Fibroblast of lung (primary cell): ENCODE data around the gene XAB2. TPM values are rescaled to one million over a fixed set of nuclear protein-coding genes. Genes with fewer than 3 reads are reported as not detected.

Source experiments
- DNase-seq, 2 donors: peaks; one replicate each; pipeline versions ENCODE4 v3.0.0 to v3.0.0-alpha.2; 2010; ENCODE audit warnings: low read depth in 2 of 2
- H2AFZ ChIP-seq: 2 replicates; pipeline ENCODE4 v1.5.1; 2012; ENCODE audit warnings: low read length, control low read depth, inconsistent platforms
- H3K27ac ChIP-seq: 2 replicates; pipeline ENCODE4 v1.5.1; 2011; ENCODE audit warnings: low read length, control low read depth; ENCODE audit not compliant: insufficient read depth
- H3K27me3 ChIP-seq: 2 replicates; pipeline ENCODE4 v1.5.1; 2011; ENCODE audit warnings: mild to moderate bottlenecking, low read length; ENCODE audit not compliant: control insufficient read depth, insufficient read depth
- H3K36me3 ChIP-seq: 2 replicates; pipeline ENCODE4 v1.5.1; 2011; ENCODE audit warnings: low read length; ENCODE audit not compliant: control insufficient read depth, insufficient read depth
- H3K4me1 ChIP-seq: 2 replicates; pipeline ENCODE4 v1.5.1; 2011; ENCODE audit warnings: low read length; ENCODE audit not compliant: control insufficient read depth, insufficient read depth; ENCODE audit errors: extremely low read depth
- H3K4me2 ChIP-seq: 2 replicates; pipeline ENCODE4 v1.5.1; 2011; ENCODE audit warnings: low read length, control low read depth; ENCODE audit not compliant: insufficient read depth; ENCODE audit errors: extremely low read depth
- H3K4me3 ChIP-seq, 4 experiments: fragments of 200-600 bp in 1 of 4; sonication (generic) in 1 of 4; replicated peaks in 1 of 4; 2 replicates each; pipeline ENCODE4 v1.5.1; 2011 to 2016; ENCODE audit warnings: low read length in 4 of 4, low read depth in 3 of 4, mild to moderate bottlenecking in 3 of 4, control low read depth in 2 of 4, inconsistent platforms in 1 of 4, mixed read lengths in 1 of 4; ENCODE audit not compliant: insufficient read depth in 1 of 4; ENCODE audit errors: control extremely low read depth in 1 of 4
- H3K79me2 ChIP-seq: 2 replicates; pipeline ENCODE4 v1.5.1; 2012; ENCODE audit warnings: mild to moderate bottlenecking, low read length, inconsistent platforms; ENCODE audit not compliant: control insufficient read depth, insufficient read depth
- H3K9ac ChIP-seq: 2 replicates; pipeline ENCODE4 v1.5.1; 2011; ENCODE audit warnings: mild to moderate bottlenecking, low read length, control low read depth; ENCODE audit not compliant: insufficient read depth
- H3K9me3 ChIP-seq: 2 replicates; pipeline ENCODE4 v1.5.1; 2012; ENCODE audit warnings: low read depth, low read length; ENCODE audit not compliant: control insufficient read depth, insufficient read depth
- H4K20me1 ChIP-seq: 2 replicates; pipeline ENCODE4 v1.5.1; 2011; ENCODE audit warnings: low read length; ENCODE audit not compliant: control insufficient read depth, insufficient read depth; ENCODE audit errors: extremely low read depth
- EZH2 ChIP-seq: IDR thresholded peaks from 2 replicates; pipeline ENCODE4 v1.5.1; 2012; ENCODE audit warnings: low read length, control low read depth, mild to moderate bottlenecking; ENCODE audit errors: missing control alignments
- polyA plus RNA-seq, 2 donors: library from polyadenylated mRNA; depleted of rRNA in 1 of 2; stranded (reverse) in 1 of 2; unstranded in 1 of 2; fragments of >200 nt; gene quantifications; 2 replicates each; pipeline ENCODE4 v1.2.1, GENCODE V29; 2011 to 2012; ENCODE audit warnings: missing spikeins in 1 of 2
- total RNA-seq: library from RNA; depleted of rRNA; stranded (reverse); fragments of >200 nt; gene quantifications from 2 replicates; pipeline ENCODE4 v1.2.1, GENCODE V29; 2014
- TF ChIP-seq, protein P1 (sequence below), 2 donors: IDR thresholded peaks in 1 of 2; conservative IDR thresholded peaks in 1 of 2; 1 replicate in 1 of 2; 2 replicates in 1 of 2; pipeline ENCODE4 v1.5.1; 2011 to 2012; ENCODE audit warnings: low read length in 2 of 2, control low read depth in 1 of 2, inconsistent platforms in 1 of 2, low read depth in 1 of 2, mild to moderate bottlenecking in 1 of 2

The XAB2 gene
- total and polyA plus RNA-seq, 2 donors (not counting 1 experiment from before 2014, with no cell fraction given), result 12.5 to 28.2 TPM

DNA sequence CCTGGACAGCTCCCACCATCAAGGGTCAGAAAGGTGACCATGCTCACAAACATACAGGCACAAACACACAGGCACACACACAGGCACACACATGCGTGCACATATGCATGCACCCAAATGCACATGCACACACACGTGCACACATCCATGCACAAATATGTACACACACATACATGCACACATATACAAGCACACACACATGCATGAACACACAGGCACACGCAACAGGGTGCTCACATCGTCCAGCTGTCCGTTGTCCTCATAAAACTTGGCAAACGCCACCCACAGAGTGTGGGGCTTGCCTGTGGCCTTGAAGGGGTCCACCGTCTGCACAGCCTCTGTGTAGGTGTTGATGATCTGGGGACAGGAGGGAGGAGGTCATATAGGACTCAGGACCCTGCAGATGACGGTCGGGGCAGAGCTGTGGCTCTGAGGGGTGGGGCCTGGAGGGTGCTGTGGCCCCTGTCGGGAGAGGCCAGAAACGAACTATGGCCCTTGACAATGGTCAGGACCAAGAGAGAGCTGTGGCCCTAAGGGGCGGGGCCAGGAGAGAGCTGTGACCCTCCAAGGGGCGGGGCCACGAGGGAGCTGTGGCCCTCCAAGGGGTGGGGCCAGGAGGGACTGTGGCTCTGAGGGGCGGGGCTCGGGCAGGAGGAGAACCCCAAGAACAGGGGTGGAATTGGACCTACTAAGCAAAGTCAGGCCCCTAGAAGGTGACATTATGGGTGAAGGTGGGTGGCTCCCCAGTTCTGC lies 6.2 kb downstream of the XAB2 start:
- TF ChIP-seq, protein P1, sequence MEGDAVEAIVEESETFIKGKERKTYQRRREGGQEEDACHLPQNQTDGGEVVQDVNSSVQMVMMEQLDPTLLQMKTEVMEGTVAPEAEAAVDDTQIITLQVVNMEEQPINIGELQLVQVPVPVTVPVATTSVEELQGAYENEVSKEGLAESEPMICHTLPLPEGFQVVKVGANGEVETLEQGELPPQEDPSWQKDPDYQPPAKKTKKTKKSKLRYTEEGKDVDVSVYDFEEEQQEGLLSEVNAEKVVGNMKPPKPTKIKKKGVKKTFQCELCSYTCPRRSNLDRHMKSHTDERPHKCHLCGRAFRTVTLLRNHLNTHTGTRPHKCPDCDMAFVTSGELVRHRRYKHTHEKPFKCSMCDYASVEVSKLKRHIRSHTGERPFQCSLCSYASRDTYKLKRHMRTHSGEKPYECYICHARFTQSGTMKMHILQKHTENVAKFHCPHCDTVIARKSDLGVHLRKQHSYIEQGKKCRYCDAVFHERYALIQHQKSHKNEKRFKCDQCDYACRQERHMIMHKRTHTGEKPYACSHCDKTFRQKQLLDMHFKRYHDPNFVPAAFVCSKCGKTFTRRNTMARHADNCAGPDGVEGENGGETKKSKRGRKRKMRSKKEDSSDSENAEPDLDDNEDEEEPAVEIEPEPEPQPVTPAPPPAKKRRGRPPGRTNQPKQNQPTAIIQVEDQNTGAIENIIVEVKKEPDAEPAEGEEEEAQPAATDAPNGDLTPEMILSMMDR (conservative IDR thresholded peaks at IDR 0.05 in 1 of 2, IDR thresholded peaks at IDR 0.05 in 1 of 2; ENCODE audit: low read depth in 1 of 2, low read length in 2 of 2), result no peak
- TF ChIP-seq EZH2, result no peak
- Histone ChIP-seq H3K9ac (no peak overlapping the region), H3K4me3 (no peak overlapping the region), H4K20me1 (no peaks in the 10 kb centered on the region), H3K4me2 (no peak overlapping the region), H3K9me3 (no peaks in the 10 kb centered on the region), H3K36me3 (peaks cover 30% of the 10 kb centered on the region), H3K79me2 (peaks cover 20% of the 10 kb centered on the region), H3K4me1 (no peaks in the 10 kb centered on the region), H3K27ac (no peak overlapping the region), H2AFZ (no peak overlapping the region), H3K27me3 (no peaks in the 10 kb centered on the region)
- DNase-seq, result no peak

- Histone ChIP-seq H3K4me2 (no peak overlapping the region), H3K79me2 (no peaks in the 10 kb centered on the region)
Measured at GRCh38 chr19:7620442-7621412, 8.6 kb downstream of the XAB2 start.

More at GRCh38 chr19:7620442-7621412, 8.6 kb downstream of the XAB2 start:
- Histone ChIP-seq H3K9ac (no peak overlapping the region), H4K20me1 (no peaks in the 10 kb centered on the region), H3K4me3 (no peak overlapping the region), H3K4me1 (no peaks in the 10 kb centered on the region), H2AFZ (no peak overlapping the region), H3K27ac (no peak overlapping the region), H3K9me3 (no peaks in the 10 kb centered on the region), H3K27me3 (no peaks in the 10 kb centered on the region), H3K36me3 (peaks cover 25% of the 10 kb centered on the region)
- no peak for TF ChIP-seq EZH2
- TF ChIP-seq, protein P1 (conservative IDR thresholded peaks at IDR 0.05 in 1 of 2, IDR thresholded peaks at IDR 0.05 in 1 of 2; ENCODE audit: low read depth in 1 of 2, low read length in 2 of 2), result no peak
- no peak for DNase-seq
